GM12892 (cell line): ENCODE measurements around the gene MED15.

Source experiments
- POLR2A ChIP-seq: IDR thresholded peaks from 2 replicates; pipeline ENCODE4 v1.6.1; 2011; ENCODE audit warnings: low read depth, low read length, control low read depth
- POLR2AphosphoS5 ChIP-seq: IDR thresholded peaks from 2 replicates; pipeline ENCODE4 v1.6.1; 2011; ENCODE audit warnings: low read depth, low read length, control low read depth

GRCh38 chr22:20634560-20635226 lies 127.3 kb downstream of the MED15 start:
- TF ChIP-seq POLR2AphosphoS5: no peak
- TF ChIP-seq POLR2A: no peak
